Measurements from ENCODE around the gene SSH3. TPM values are rescaled to one million over a fixed set of nuclear protein-coding genes. Genes with fewer than 3 reads are reported as not detected.
"Not testable (repeated sequence)": the region's sequence is repeated elsewhere in the genome, so short reads cannot be mapped to it uniquely, and the experiment has no call there.

SSH3 gene
- total RNA-seq, 1 donor from 2014 or later: 7.2 TPM

DNA sequence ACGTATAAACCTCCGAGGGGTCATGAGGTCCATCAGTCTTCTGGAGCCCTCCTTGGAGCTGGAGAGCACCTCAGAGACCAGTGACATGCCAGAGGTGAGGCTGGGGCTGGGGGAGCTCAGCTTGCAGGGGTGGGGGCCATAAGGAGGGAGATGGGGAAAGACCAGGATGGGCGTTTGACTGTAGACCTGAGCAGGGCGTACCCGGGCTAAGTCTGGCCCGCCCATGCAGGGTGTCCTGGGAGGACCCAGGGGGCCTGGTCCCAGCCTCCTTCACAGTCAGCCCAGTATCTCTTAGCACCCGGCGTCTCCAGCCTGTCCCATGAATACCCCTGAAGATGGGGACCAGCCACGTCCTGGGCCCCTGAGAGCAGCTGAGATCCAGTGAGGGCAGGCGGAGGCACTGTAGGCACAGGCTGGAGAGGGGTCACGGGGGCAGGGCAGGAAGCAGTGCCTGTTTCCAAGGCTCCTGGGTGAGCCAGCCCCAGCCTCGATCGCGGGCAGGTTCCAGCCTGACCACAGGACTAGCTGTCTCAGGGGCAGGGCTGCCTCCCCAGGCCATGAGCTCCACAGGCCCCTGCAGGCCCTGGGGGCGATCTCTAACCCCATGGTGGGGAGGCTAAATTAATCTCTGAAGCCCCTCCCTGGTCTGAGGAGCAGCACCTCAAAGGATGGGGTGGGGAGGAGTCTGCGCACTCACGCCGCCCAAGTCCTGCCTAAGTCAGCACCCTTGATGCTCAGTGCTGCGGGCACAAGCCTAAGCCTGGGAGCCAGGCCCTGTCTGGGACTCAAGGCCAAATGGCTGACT, 7.1 kb downstream of the SSH3 start:
- DNase-seq (ENCODE audit: low read depth in 2 of 2): no peak

DNA sequence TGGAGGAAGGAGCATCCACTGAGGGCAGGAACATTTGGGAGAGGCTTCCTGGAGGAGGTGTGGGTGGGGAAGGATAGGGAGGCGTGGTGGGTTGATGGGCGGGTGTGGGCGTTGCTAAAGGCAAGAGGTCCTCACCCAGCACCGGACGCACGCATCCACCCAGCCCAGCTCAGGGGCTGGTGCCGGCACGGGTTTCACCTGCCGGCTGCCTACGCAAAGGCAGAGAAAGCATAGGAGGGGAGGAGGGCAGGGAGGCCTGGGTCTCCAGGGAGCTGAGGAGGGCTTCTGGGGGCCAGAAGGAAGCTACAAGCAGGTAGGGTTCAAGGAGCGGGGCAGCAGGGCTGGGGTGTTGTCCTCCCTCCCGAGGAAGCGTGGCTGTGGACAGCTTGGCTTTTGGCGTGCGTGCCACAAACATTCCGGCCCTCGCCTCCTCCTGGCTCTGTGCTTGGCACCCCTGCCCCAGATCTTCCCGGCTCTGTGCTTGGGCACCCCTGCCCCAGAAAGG, 7.8 kb downstream of the SSH3 start:
- DNase-seq (ENCODE audit: low read depth in 2 of 2): no peak

DNA sequence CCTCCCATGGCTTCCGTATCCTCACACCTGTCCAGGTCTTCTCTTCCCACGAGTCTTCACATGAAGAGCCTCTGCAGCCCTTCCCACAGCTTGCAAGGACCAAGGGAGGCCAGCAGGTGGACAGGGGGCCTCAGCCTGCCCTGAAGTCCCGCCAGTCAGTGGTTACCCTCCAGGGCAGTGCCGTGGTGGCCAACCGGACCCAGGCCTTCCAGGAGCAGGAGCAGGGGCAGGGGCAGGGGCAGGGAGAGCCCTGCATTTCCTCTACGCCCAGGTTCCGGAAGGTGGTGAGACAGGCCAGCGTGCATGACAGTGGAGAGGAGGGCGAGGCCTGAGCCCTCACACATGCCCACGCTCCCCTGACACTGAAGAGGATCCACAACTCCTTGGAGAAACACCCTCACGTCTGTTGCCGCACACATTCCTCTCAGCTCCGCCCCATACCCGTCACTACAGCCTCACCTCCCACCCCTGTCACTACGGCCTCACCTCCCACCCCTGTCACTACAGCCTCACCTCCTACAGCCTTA, 8.3 kb downstream of the SSH3 start:
- no peak for DNase-seq (ENCODE audit: low read depth in 2 of 2)

DNA sequence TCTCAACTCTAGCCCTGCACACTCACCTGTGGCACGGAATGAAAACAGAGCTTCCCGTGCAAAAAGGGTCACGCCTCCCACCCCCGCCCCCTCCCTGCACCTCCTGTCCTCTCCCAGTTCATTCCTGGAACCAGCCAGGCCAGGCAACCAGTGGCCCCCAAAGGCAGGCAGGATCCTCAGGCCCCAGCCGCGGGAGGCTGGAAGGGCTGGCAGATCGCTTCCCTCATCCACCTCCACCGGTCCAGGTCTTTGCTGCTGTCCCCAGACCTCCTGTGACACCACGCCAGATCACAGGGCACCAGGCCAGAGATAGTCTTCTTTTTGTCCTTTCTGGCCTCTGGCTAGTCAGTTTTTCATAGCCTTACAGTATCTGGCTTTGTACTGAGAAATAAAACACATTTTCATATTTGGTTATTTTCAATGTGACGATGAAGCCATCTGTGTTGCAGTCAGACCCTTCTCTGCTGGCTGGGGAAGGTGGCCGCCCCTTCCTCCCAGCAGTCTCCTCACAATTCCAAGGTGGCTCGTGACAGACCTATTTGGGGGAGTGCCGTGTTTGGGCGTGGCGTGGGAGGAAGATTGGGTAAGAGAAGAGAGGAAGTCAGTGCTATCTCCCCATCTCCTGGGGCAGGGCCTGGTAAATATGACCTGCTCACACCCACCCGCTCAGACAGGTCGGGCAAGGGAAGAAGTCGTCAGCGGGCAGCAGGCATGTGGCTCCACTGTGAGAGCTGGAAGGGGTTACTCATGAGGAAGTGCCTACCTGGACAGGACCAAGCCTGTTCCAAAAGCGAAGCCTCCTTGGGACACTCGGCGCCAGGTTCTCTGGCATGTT, 9.1 kb downstream of the SSH3 start:
- DNase-seq (ENCODE audit: low read depth in 2 of 2): no peak

DNA sequence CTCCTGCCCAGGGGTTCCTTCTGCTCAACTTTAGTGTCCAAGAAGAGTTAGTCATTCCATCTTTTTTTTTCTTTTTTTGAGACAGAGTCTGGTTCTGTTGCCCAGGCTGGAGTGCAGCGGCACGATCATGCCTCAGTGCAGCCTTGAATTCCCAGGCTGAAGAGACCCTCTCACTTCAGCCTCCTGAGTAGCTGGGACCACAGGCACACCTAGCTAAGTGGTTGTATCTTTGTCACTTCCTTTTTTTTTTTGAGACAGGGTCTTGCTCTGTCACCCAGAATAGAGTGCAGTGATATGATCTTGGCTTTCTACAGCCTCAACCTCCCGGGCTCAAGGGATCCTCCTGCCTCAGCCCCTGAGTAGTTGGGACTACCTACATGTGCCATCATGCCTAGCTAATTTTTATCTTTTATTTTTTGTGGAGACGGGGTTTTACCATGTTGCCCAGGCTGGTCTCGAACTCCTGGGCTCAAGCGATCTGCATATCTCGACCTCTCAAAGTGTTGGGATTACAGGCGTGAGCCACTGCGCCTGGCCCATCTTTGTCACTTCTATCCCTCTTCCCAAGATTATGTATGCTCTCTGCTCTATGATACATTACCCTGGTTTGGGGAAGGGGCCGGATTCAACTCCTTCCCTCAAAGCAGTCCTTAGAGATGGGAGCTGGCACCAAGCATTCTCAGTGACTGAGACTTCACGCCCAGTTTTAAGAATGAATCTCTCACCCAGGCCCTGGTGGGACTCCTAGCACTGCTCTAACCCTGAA, 10.0 kb downstream of the SSH3 start:
- no peak for DNase-seq (ENCODE audit: low read depth in 2 of 2)

DNA sequence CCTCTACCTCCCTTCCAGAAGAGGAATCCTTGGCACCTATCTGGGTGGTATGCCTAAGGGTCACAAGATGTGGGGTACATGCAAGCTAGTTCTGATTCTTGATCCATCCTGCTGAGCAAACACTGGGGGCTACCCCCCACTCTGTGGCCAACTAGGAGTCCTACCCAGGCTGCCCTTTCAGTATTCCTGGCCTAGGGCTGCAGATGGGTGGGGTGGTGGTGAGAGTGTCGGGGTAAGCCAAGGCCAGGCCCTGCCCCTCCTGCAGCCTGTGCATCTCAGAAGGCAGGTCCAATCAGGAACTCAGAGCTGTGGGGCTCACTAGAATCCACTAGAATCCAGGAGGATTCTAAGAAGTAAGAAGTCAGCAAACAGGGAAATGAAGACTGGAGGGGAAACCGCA, 10.9 kb downstream of the SSH3 start:
- no peak for DNase-seq (ENCODE audit: low read depth in 2 of 2)

DNA sequence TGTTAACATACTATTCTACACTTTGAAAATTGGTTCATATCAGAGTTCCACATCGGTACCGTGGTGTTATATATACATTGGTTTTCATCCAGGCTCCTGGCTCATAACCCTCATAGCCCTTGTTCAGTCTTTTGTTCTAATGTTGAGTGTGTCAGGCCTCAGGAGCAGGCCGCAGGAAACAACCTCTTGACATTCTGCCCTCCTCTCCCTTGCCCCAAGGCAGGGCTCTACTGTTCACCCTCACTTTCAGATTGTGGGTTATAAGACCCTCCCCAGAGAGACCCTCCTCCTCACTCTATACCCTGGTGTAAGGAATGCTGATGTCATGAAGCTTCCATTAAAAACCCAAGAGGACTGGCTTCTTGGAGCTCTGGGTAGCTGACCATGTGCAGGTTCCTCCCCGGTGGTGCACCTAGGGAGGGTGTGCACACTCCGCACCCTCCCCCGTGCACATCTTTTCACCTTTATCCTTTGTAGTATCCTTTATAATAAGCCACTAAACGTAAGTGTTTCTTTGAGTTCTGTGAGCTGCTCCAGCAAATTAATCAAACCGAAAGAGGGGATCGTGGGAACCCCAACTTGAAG, 12.1 kb downstream of the SSH3 start:
- no peak for DNase-seq (ENCODE audit: low read depth in 2 of 2)

DNA sequence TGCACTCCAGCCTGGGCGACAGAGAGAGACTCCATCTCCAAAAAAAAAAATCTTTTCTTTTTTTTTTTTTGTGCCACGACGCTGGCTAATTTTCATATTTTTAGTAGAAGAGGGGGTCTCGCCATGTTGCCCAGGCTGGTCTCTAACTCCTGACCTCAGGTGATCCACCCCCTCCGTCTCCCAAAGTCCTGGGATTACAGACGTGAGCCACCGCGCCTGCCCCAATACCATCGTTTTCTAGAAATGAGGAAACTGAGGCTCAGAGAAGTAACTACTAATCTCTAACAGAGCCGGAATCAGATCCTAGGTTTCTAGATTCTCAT, 13.5 kb downstream of the SSH3 start:
- DNase-seq (ENCODE audit: low read depth in 2 of 2): no peak

DNA sequence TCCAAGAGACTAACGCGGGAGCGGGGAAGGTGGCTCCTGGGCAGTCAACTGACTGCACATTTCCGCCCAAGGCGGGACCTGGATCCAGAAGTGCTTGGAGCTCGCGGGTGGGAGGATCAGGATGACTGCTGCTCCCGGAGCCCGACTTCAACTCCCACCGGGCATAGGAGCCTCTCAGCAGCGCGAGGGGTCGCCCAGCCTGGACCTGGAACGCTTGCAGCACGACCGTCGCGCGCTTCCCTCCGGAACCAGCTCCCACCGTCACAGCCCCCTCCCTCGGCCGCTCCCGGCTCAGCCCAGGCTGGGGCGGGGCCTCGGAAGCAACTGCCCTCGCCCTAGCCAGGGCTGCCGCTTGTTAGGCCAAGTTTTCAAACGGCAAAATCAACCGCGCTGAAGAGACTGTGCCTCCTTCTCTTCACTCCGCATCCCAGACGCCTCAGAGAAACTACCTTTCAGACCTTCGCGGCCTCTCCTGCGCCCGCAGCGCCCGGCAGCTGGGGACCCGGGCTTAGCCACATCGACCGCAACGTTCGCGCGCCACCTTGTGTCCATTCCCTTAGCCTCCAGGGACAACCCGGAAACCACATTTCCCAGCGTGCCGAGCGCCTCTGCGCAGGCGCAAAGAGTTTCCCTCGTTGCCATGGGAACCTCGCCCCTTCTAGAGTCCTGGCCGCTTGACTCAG, 14.0 kb downstream of the SSH3 start:
- DNase-seq (ENCODE audit: low read depth in 2 of 2): peak; percentile 87 to 93

DNA sequence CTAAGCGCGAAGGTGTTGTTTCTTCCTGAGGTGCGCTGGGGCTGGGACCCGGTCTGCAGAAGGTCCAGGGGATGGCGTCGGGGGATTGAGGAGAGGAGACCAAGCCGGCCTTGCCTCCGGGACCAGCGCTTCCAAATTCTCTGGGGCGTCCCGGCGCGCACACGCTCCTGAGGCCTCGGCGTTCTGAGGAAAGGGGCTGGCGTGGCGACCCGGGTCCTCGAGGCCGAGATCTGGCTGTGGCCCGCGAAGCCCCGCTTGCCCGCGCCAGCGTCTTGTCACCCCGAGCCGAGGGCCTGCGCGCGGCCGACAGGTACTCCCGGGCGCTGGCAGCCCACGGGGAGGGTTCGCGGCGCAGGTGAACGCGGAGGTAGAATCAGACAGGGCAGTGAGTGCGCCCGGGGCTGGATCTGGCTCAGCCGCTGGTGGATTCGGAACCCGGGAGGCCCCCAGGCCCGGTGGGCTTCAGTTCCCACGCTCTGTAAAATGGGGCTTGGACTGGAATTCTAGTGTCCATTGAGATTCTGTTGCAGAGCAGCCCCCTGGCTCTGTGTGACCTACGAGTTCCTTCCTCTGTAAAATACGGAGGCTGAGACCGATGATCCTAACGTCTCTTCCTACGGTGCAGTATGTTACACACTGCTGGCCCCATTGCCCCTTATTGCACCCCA, 14.7 kb downstream of the SSH3 start:
- DNase-seq (ENCODE audit: low read depth in 2 of 2): no peak

DNA sequence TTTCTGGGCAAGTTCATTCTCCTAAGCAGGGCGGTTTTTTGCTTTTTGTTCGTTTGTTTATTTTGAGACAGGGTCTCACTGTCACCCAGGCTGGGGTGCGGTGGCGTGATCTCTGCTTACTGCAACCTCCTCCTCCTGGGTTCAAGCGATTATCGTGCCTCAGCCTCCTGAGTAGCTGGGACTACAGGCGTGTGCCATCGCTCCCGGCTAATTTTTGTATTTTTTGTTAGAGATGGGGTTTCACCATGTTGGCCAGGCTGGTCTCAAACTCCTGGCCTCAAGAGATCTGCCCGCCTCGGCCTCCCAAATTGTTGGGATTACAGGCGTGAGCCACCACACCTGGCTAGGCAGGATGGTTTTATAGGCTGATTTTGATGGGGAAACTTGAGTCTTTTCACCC, 15.5 kb downstream of the SSH3 start:
- not testable (repeated sequence) for DNase-seq (ENCODE audit: low read depth in 2 of 2)

DNA sequence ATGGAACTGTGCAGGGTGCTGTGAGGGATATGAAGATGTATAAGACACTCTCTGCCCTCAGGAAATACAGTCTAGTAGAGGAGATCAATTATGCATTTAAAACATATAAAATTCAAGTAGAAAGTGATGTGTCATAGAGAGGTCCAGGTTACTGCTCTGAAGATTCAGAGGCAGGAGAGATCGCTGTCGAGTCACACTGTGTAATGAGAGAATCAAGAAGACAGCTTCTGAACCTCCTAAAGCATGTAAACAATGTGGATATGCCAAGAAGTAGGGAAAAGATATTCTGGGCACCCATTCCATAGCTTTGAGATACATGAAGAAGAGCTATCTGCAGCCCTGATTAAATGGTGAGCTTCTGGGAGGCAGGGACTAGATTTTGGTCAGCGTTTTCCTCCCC, 16.7 kb downstream of the SSH3 start:
- DNase-seq (ENCODE audit: low read depth in 2 of 2): no peak

DNA sequence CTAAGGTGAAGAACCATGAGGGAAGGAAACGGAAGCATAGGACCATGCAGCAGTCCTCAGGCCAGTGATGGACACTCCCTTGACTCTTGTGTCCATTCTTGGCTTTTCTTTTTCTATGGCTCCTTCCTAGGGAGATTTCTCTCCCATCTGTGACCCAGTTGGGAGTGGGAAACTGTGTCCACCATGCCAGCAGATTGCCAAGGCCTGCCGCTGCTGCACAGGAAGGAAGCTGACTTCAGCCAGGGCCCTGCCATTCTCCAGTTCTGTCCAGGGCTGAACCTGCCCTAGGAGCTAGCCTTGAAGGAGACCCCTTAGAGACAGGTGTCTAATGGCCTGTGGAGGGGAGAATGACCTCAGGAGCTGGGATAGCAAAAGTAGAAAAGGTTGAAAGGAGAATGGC, 17.4 kb downstream of the SSH3 start:
- no peak for DNase-seq (ENCODE audit: low read depth in 2 of 2)

DNA sequence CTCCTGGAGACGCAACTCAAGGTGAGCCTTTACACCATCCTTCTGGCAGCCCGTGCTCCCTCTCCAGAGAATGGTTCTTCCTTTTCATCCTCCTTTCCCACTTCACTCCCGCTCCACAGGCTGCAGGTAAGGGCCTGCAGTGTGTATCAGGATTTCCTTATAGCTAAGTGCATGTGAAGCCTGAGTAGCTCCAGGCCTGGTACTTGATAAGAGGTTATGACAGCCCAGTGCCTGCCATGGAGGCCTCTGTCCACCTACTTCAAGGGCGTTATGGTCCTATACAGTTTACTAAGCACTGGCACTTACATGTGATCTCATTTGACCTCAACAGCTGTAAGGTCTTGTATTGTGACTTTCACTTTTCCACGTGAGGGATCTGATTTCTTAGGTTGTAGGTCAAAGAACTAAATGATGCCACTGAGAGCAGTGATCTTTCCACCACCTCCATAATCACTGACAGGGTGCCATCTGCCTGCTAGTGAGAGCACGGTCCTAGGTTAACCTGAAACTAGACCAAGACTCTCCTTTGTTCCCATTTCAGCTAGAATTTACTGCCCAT, 18.1 kb downstream of the SSH3 start:
- DNase-seq (ENCODE audit: low read depth in 2 of 2): no peak

DNA sequence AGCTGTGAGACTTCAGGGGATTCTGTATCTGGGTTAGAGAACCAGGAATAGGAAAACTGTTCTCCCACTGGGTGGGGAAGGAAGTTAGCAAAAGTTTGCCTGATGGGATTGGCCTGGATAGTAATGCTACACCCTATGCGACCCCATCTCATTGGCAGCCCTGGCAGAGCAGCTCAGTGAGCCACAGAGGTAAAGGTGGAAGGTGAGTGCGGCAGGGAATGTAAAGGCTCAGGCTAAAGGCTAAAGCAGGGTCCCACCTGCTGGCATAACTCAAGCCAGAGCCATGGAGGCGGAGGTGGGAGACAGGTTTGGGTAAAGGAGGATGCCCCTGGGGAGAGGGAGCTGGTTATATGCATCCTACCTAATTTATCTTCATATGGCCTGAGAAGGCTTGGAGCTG, 18.7 kb downstream of the SSH3 start:
- DNase-seq (ENCODE audit: low read depth in 2 of 2): no peak

DNA sequence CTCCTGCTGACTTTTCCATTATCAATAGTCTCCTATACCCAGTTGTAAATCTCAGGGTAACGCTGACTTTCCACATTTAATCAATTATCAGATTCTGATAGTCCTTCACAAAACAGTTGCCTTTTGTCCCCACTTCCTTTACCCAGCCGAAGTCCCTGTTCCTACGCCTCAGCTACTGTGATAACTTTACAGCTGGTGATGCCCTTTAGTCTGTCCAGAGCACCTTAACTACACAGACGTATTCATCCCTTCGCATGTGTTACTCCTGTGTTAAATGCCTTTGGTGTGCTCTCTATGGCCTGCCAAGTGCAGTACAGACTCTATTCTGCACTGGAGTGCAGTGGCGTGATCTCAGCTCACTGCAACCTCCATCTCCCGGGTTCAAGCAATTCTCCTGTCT, 20.2 kb downstream of the SSH3 start:
- no peak for DNase-seq (ENCODE audit: low read depth in 2 of 2)

DNA sequence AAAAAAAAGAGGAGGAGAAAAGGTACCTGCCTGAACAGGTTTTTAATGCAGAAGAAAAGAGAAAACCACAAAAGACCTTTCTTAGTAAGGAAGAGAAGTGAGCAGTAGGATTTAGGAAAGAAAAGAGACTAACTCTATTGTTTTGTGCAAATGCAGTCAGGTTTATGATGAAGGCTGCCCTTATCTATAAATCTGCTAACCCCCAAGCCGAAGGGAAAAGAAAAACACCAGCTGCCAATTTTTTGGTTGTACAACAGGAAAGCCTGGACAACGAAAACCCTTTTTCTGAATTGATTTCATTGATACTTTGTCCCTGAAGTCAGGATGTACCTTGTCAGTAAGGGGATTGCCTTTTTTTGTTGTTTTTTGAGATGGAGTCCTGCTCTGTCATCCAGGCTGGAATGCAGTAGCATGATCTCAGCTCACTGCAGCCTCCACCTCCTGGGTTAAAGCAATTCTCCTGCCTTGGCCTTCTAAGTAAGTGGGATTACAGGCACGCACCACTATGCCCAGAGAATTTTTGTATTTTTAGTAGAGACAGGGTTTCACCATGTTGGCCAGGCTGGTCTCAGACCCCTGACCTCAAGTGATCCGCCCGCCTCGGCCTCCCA, 28.9 kb downstream of the SSH3 start:
- DNase-seq (ENCODE audit: low read depth in 2 of 2): no peak

DNA sequence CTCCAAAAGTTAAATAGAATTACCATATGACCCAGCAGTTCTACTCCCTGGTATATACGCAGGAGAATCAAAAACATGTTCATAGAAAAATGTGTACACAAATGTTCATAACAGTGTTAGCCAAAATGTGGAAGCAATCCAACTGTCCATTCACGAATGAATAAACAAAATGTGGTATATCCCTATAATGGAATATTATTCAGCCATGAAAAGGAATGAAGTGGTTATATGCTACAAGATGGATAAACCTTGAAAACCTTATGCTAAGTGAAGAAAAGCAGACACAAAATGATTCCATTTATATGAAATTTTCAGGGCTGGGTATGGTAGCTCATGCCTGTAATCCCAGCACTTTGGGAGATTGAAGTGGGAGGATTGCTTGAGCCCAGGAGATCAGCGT, 33.9 kb downstream of the SSH3 start:
- no peak for DNase-seq (ENCODE audit: low read depth in 2 of 2)

DNA sequence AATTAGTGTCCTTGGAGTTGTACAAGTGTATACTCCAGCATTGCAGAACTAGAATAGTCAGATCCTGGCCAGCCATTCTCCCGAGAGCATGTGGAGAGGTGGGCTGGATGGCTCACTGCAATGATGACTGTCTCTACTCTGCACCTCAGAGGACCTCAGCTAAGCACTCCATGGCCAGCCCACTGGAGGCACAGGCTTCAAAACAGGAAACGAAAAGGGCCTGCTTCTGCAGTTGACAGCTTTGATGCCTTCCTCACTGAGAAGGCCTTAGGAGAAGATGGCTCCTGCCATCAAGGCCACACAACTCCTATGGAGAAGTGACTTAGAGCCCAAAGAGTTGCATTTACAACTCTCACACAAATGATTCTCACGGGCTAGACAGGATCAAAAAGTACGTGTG, 40.9 kb downstream of the SSH3 start:
- no peak for DNase-seq (ENCODE audit: low read depth in 2 of 2)
